HEK293 (cell line): ENCODE data around the gene FAM89B.

Source experiments
- ATF2 ChIP-seq: fragments of 450-650 bp; formaldehyde crosslinking; IDR thresholded peaks from 2 replicates; pipeline ENCODE4 v1.5.1; 2016; ENCODE audit warnings: missing biosample characterization, missing genetic modification characterization, low read depth
- CTCF ChIP-seq: fragments of 450-650 bp; formaldehyde crosslinking; IDR thresholded peaks from 2 replicates; pipeline ENCODE4 v1.5.1; 2016; ENCODE audit warnings: missing biosample characterization, missing genetic modification characterization
- SALL2 ChIP-seq: fragments of 450-650 bp; formaldehyde crosslinking; IDR thresholded peaks from 2 replicates; pipeline ENCODE4 v1.5.0; 2017; ENCODE audit warnings: missing biosample characterization, mild to moderate bottlenecking, missing genetic modification characterization, borderline replicate concordance
- SETDB1 ChIP-seq: IDR thresholded peaks from one replicate; pipeline ENCODE4 v1.6.1; 2017; ENCODE audit warnings: mild to moderate bottlenecking, low read length, moderate library complexity, mixed read lengths; ENCODE audit not compliant: insufficient read length
- ZBTB11 ChIP-seq: fragments of 450-650 bp; formaldehyde crosslinking; conservative IDR thresholded peaks from 2 replicates; pipeline ENCODE4 v1.5.1; 2016; ENCODE audit warnings: low read depth, missing biosample characterization, missing genetic modification characterization
- ZBTB7A ChIP-seq: fragments of 450-650 bp; formaldehyde crosslinking; IDR thresholded peaks from 2 replicates; pipeline ENCODE4 v1.5.1; 2016; ENCODE audit warnings: low read depth, missing biosample characterization, missing genetic modification characterization
- ZBTB8A ChIP-seq: fragments of 450-650 bp; formaldehyde crosslinking; IDR thresholded peaks from 2 replicates; pipeline ENCODE4 v1.5.1; 2016; ENCODE audit warnings: missing biosample characterization, missing genetic modification characterization
- ZFP37 ChIP-seq: fragments of 450-650 bp; formaldehyde crosslinking; IDR thresholded peaks from 2 replicates; pipeline ENCODE4 v1.5.1; 2016; ENCODE audit warnings: missing biosample characterization, missing genetic modification characterization
- ZNF155 ChIP-seq: fragments of 450-650 bp; formaldehyde crosslinking; IDR thresholded peaks from 2 replicates; pipeline ENCODE4 v1.5.1; 2016; ENCODE audit warnings: missing biosample characterization, missing genetic modification characterization
- ZNF174 ChIP-seq: fragments of 450-650 bp; formaldehyde crosslinking; IDR thresholded peaks from 2 replicates; pipeline ENCODE4 v1.5.0; 2017; ENCODE audit warnings: missing biosample characterization, mild to moderate bottlenecking, missing genetic modification characterization
- ZNF623 ChIP-seq: fragments of 450-650 bp; formaldehyde crosslinking; IDR thresholded peaks from 2 replicates; pipeline ENCODE4 v1.5.1; 2016; ENCODE audit warnings: missing biosample characterization, missing genetic modification characterization
- ZNF776 ChIP-seq: fragments of 450-650 bp; formaldehyde crosslinking; IDR thresholded peaks from 2 replicates; pipeline ENCODE4 v1.5.0; 2017; ENCODE audit warnings: missing biosample characterization, missing genetic modification characterization, borderline replicate concordance

GRCh38 chr11:65593518-65594414, 21.4 kb downstream of the FAM89B start:
- TF ChIP-seq ZNF155 (tag by site-specific recombination) (no peak), CTCF (tag by site-specific recombination) (peak; percentile 68), ZFP37 (tag by site-specific recombination) (no peak), SALL2 (tag by site-specific recombination) (no peak), ATF2 (tag by site-specific recombination) (no peak), ZNF623 (no peak), SETDB1 (no peak), ZNF174 (no peak), ZBTB11 (tag by site-specific recombination) (no peak), ZBTB7A (tag by site-specific recombination) (no peak), ZNF776 (tag by site-specific recombination) (no peak), ZBTB8A (no peak)
